Naive B cell (primary cell): Measurements from ENCODE around the gene MRPL24. TPM values are rescaled to one million over a fixed set of nuclear protein-coding genes. Genes with fewer than 3 reads are reported as not detected.
A peak's percentile ranks its signal among the peaks of the same experiment; 100 is the strongest.

Source experiments
- ATAC-seq, 2 donors: fragments of 150-1000 bp; cut with Tn5 transposase; 2 replicates each; pipeline ENCODE4 v1.10.0; 2021; ENCODE audit warnings: low read depth in 2 of 2, mild to moderate bottlenecking in 2 of 2, moderate library complexity in 2 of 2
- DNase-seq: peaks from one replicate; pipeline ENCODE4 v3.0.0; 2022
- H3K27ac Mint-ChIP-seq, 6 donors: one replicate each; pipeline ENCODE4 v1.8.0; 2020 to 2022; ENCODE audit warnings: mild to moderate bottlenecking in 6 of 6, mixed read lengths in 6 of 6, moderate library complexity in 5 of 6, inconsistent platforms in 2 of 6
- H3K27me3 Mint-ChIP-seq, 3 donors: one replicate each; pipeline ENCODE4 v1.8.0; 2021 to 2022; ENCODE audit warnings: mixed read lengths in 3 of 3, mild to moderate bottlenecking in 1 of 3
- H3K36me3 Mint-ChIP-seq, 2 donors: one replicate each; pipeline ENCODE4 v1.8.0; 2020 to 2022; ENCODE audit warnings: mixed read lengths in 2 of 2, inconsistent platforms in 1 of 2, mild to moderate bottlenecking in 1 of 2
- H3K4me1 Mint-ChIP-seq, 3 donors: one replicate each; pipeline ENCODE4 v1.8.0; 2020 to 2022; ENCODE audit warnings: mixed read lengths in 3 of 3, inconsistent platforms in 1 of 3, mild to moderate bottlenecking in 1 of 3, moderate library complexity in 1 of 3
- H3K4me3 Mint-ChIP-seq, 8 donors: one replicate each; pipeline ENCODE4 v1.8.0; 2020 to 2022; ENCODE audit warnings: mild to moderate bottlenecking in 8 of 8, mixed read lengths in 8 of 8, moderate library complexity in 8 of 8, inconsistent platforms in 2 of 8
- H3K9me3 Mint-ChIP-seq, 7 donors: one replicate each; pipeline ENCODE4 v1.8.0; 2020 to 2022; ENCODE audit warnings: mixed read lengths in 7 of 7, mild to moderate bottlenecking in 5 of 7, inconsistent platforms in 2 of 7, moderate library complexity in 1 of 7
- polyA plus RNA-seq, 6 donors: library from polyadenylated mRNA; unstranded; fragments of 300-500 nt; fragmentation: Illumina TruSeq; gene quantifications; one replicate each; pipeline ENCODE4 v1.2.3, GENCODE V29; 2021; ENCODE audit warnings: low read depth in 6 of 6

The MRPL24 gene
- polyA plus RNA-seq, 6 donors from 2014 or later = 70.7 to 117 (median 76.1) TPM

DNA sequence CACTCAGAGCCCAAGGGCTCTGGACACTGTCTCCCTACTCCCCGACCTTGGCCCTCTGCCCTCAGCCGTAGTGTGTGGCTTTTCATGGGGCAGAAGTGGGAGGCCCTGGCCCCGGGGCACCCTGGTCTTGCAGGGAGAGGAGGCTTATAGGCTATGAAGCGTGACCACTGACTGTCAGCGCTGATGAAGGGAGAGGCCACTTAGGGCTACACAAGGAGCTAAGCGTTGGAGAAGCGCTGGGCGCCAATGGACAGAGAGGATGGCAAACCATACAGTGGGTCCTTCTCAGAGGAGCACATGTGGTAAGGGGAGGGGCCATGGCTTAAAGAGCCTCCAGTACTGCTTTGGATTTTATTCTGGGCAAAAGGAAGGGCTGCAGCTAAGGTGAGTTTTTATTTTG, 43.4 kb downstream of the MRPL24 start:
- H3K36me3 Mint-ChIP-seq = peaks cover 0 to 26% of the 10 kb centered on the region in 2 donors
- peak overlapping the region in 1 of 8 donors; percentile 56 for H3K4me3 Mint-ChIP-seq
- ATAC-seq (no peak), DNase-seq (no peak)
- H3K27me3 Mint-ChIP-seq = peaks cover 46 to 78% (median 74%) of the 10 kb centered on the region in 3 donors
- H3K4me1 Mint-ChIP-seq = peaks cover 5 to 12% (median 7%) of the 10 kb centered on the region in 3 donors
- H3K9me3 Mint-ChIP-seq = no peaks in the 10 kb centered on the region
- no peak overlapping the region for H3K27ac Mint-ChIP-seq

DNA sequence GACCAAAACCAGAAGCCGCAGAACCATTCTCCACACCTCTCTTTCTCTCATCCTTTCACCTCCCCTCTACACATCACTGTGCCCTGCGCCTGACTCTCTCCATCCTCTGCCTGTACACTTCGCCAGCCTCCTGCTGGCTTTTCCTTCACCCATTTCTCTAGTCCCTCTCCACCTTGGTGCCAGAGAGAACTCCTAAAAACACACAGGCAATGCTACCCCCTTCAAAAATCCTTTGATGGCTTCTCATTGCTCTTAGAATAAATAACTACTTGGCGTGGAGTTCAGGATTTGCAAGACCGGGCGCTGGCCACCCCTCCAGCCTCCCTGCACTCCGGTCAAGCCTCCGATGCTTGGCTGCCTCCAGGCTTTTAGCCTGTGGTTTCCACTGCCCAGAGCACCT, 44.1 kb downstream of the MRPL24 start:
- Mint-ChIP-seq H3K36me3 (peaks cover 0 to 26% of the 10 kb centered on the region in 2 donors), H3K4me3 (peak overlapping the region in 1 of 8 donors; percentile 17), H3K27me3 (peaks cover 53 to 83% (median 81%) of the 10 kb centered on the region in 3 donors), H3K4me1 (peaks cover 13 to 19% (median 14%) of the 10 kb centered on the region in 3 donors), H3K9me3 (no peaks in the 10 kb centered on the region), H3K27ac (peak overlapping the region in 1 of 6 donors; percentile 48)
- DNase-seq = no peak
- ATAC-seq = no peak

DNA sequence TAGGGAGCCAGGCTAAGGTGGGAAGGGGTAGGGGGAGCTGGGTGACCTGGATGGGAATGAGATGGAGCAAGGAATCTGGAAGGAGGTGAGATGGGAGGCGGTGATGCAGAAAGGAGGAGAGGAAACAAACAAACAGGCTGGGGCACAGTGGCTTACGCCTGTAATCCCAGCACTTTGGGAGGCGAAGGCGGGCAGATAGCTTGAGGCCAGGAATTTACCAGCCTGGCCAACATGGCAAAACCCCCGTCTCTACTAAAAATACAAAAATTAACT, 46.3 kb downstream of the MRPL24 start:
- Mint-ChIP-seq H3K9me3 (no peaks in the 10 kb centered on the region), H3K36me3 (peaks cover 0 to 29% of the 10 kb centered on the region in 2 donors), H3K27ac (no peak overlapping the region), H3K27me3 (peaks cover 54 to 84% (median 77%) of the 10 kb centered on the region in 3 donors), H3K4me3 (no peak overlapping the region), H3K4me1 (peaks cover 15 to 23% (median 21%) of the 10 kb centered on the region in 3 donors)
- ATAC-seq (no peak), DNase-seq (no peak)

DNA sequence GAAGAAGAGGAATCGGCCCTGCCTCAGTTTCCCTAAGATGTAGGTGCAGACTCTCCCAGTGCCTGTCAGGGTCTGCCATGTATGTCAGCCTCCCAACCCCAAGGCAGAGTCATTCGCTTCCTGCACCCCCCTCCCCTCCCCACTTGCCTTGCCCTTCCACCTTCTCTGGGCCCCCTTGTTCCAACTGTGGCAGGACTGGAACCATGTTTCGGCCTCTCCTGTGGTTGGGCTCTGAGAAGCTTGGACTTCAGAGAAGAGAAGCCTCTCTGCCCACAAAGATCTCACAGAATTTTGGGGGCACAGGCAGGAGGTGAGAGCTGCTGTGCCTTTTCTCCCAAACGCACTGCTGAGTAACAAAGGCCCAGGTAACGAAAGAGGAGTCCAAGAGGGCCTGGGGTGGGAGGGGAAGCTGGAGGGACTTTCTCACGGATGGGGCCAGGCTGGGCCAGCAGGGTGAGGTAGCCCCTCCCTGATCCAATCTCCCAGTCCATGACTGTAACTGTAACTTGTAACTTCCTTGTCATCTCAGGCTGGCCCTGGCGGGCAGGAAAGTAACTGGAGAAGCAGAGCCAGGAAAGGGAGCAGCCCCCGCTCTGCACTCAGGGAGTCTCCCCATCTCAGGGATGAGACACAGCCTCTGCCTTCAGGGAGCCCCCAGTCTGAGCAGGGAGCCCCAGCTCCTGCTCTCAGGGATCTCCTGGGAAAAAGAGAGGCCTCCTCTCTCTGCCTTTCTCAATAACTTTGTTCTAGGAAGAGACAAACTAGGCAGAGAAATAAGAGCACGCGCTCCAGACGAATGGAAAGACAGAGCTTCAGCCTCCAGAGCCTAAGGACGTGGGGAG, 46.8 kb downstream of the MRPL24 start:
- H3K4me3 Mint-ChIP-seq = no peak overlapping the region
- H3K9me3 Mint-ChIP-seq = no peaks in the 10 kb centered on the region
- H3K4me1 Mint-ChIP-seq = peaks cover 18 to 27% (median 26%) of the 10 kb centered on the region in 3 donors
- ATAC-seq = no peak
- H3K36me3 Mint-ChIP-seq = peaks cover 0 to 30% of the 10 kb centered on the region in 2 donors
- DNase-seq = no peak
- H3K27me3 Mint-ChIP-seq = peaks cover 51 to 84% (median 77%) of the 10 kb centered on the region in 3 donors
- H3K27ac Mint-ChIP-seq = no peak overlapping the region

DNA sequence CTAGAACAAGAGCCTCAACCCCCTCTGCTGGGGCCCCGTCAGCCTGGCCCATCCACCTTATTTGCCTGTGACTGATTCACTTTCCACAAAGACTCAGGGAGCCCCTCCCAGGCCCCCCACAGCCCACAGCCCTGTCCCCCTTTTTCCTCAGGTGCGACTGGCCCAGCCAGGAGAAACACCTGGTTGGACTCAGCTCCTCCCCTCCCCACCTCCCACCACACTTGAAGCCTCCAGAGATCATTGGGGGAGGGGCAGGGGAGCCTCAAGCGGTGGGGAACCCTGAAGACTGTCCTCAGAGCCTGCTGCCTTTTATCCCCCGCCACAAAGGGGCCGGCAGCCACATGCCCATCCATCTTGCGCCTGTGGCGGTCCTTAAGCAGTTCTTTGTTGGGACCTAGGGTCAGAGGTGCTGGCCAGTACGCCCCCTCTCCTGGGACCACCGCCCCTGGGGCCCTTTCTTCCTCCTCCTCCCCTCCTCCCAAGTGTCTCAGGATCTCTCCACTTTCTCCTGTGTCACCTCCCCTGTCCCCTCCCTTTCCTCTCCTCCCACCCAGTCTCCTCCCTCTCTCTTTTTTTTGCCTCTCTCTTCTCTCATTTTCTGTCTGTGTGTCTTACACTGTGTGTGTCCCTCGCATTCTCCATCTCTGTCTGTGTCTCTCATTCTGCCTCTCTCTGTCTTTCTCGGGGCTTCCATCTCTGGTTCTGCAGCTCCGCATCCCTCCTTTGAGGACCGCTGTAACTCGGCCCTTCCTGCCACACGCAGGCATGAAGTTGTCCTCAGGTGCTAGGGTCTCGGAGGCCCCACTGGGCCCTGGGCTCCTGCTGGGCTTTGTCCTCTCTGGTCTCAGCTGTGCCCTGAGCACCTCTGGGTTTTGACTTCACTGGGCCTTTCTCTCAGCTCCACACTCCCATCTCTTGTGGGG, 47.7 kb downstream of the MRPL24 start:
- peaks cover 53 to 84% (median 75%) of the 10 kb centered on the region in 3 donors for H3K27me3 Mint-ChIP-seq

DNA sequence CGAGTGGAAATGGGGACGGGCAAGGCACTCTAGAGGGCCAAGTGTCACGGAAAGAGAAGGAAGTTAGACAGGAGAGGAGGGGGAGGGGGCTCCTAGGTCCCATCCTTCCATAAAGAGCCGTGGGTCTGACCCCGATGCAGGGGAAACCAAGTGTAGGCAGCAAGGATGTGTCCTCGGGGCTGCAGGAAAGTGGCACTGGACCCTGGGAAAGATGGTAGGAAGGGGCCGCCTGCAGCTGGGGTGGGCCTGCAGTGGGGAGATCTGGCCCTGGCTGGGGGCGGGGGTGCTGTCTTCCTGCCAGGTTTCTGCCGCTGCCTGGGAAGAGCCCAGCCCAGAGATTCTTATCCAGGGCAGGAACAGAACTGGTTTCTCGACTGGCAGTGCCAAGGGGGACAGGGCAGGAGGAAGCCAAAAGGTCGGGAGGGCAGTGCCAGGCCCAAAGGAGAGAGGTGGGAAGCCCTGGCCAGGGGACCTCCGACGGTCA, 48.4 kb downstream of the MRPL24 start:
- DNase-seq (no peak), ATAC-seq (no peak)
- Mint-ChIP-seq H3K4me3 (peak overlapping the region in 1 of 8 donors; percentile 66), H3K27me3 (peaks cover 50 to 79% (median 73%) of the 10 kb centered on the region in 3 donors), H3K4me1 (peaks cover 18 to 32% (median 26%) of the 10 kb centered on the region in 3 donors), H3K9me3 (no peaks in the 10 kb centered on the region), H3K27ac (peak overlapping the region in 3 of 6 donors; percentile 26 to 67 (median 61)), H3K36me3 (peaks cover 0 to 24% of the 10 kb centered on the region in 2 donors)

More for the DNA sequence above, 47.7 kb downstream of the MRPL24 start:
- Mint-ChIP-seq H3K4me1 (peaks cover 18 to 32% (median 26%) of the 10 kb centered on the region in 3 donors), H3K27ac (peak overlapping the region in 1 of 6 donors; percentile 3), H3K36me3 (peaks cover 0 to 24% of the 10 kb centered on the region in 2 donors), H3K9me3 (no peaks in the 10 kb centered on the region), H3K4me3 (peak overlapping the region in 1 of 8 donors; percentile 66)
- peak in 1 of 2 donors; percentile 8 for ATAC-seq
- DNase-seq = no peak

DNA sequence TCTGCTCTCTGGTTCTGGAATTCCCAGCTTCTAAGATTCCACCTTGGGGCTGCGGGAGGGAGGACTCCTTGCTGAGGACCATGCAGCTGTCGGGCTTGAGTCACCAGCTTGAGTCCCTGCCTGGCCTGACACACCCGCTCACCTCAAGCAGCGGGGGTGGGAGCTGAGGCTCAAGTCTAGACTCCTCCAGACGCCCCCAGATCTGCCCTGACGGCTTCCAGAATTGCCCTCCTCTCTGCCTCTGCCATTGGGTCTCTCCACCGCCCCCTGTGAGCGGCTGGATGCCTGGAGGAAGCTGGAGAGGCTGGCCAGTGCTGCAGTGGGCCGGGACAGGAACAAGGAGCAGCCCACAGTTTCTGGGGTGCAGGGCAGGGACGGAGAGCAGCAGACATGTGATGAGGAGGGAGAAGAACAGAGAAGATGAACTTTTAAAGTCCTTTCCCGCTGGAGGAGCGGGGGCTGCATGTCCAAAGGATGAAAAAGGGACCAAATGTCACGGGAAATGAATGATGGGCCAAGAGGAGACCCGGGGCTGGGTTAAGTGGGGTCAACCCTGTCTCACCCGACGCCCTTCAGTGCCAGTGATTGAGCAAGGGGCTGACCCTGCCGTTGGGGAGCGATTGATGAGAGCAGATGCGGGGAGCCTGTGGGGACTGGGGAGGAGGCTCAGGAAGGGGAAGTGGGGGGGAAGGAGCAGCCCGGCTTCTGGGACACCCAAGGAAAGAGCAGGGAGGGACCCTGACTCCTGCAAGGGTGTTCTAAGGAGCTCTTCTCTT, 49.0 kb downstream of the MRPL24 start:
- peaks cover 45 to 72% (median 66%) of the 10 kb centered on the region in 3 donors for H3K27me3 Mint-ChIP-seq
- H3K27ac Mint-ChIP-seq = peak overlapping the region in 2 of 6 donors; percentile 26 to 67
- no peak for DNase-seq

DNA sequence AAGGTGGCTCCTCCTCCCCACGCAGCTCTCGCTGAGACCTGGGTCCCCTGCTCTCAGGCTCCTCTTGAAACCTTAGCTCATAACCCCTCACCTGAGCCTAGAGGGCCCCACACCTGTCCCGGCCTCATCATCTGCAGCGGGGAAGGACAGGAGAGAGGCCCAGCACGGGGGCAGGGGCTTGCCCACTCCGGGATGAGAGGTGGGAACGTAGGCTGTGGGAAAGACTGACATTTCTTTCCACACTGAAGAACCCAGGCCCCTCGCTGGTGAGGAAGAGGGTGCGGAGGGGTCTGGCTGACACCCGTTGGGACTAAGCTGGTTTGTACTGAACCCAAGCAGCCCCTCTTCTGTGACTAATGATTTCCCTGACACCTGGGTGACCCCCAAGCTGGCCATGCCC, 49.7 kb downstream of the MRPL24 start:
- DNase-seq (no peak), ATAC-seq (no peak)
- peaks cover 18 to 32% (median 26%) of the 10 kb centered on the region in 3 donors for H3K4me1 Mint-ChIP-seq
- no peak overlapping the region for H3K4me3 Mint-ChIP-seq
- H3K9me3 Mint-ChIP-seq = no peaks in the 10 kb centered on the region
- H3K27ac Mint-ChIP-seq = no peak overlapping the region
- H3K27me3 Mint-ChIP-seq = peaks cover 41 to 66% (median 60%) of the 10 kb centered on the region in 3 donors
- peaks cover 0 to 15% of the 10 kb centered on the region in 2 donors for H3K36me3 Mint-ChIP-seq

More for the DNA sequence above, 49.0 kb downstream of the MRPL24 start:
- no peak for ATAC-seq
- Mint-ChIP-seq H3K9me3 (no peaks in the 10 kb centered on the region), H3K36me3 (peaks cover 0 to 17% of the 10 kb centered on the region in 2 donors), H3K4me3 (peak overlapping the region in 3 of 8 donors; percentile 5 to 64 (median 48)), H3K4me1 (peaks cover 18 to 32% (median 26%) of the 10 kb centered on the region in 3 donors)

DNA sequence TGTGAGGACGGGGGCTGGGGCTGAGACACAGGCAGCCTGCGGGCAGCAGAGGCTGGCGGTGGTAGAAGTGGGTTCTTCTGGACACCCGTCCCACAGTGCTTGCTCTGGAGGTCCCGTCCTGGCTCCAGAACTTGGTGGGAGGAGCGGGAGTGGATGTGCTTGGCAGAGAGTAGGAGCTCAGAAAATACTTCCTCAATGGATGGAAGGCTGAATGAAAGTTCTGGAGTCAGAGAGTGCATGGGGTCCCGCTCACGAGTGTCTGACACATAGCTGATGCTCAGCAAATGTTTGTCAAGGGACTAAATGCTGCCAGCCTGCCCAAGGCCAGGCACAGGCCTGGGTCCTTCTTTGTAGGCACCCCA, 50.2 kb downstream of the MRPL24 start:
- peaks cover 0 to 15% of the 10 kb centered on the region in 2 donors for H3K36me3 Mint-ChIP-seq
- peak overlapping the region in 1 of 6 donors; percentile 59 for H3K27ac Mint-ChIP-seq
- peak overlapping the region in 1 of 8 donors; percentile 30 for H3K4me3 Mint-ChIP-seq
- DNase-seq = no peak
- H3K27me3 Mint-ChIP-seq = peaks cover 42 to 65% (median 60%) of the 10 kb centered on the region in 3 donors
- peaks cover 18 to 32% (median 26%) of the 10 kb centered on the region in 3 donors for H3K4me1 Mint-ChIP-seq
- H3K9me3 Mint-ChIP-seq = no peaks in the 10 kb centered on the region
- no peak for ATAC-seq

DNA sequence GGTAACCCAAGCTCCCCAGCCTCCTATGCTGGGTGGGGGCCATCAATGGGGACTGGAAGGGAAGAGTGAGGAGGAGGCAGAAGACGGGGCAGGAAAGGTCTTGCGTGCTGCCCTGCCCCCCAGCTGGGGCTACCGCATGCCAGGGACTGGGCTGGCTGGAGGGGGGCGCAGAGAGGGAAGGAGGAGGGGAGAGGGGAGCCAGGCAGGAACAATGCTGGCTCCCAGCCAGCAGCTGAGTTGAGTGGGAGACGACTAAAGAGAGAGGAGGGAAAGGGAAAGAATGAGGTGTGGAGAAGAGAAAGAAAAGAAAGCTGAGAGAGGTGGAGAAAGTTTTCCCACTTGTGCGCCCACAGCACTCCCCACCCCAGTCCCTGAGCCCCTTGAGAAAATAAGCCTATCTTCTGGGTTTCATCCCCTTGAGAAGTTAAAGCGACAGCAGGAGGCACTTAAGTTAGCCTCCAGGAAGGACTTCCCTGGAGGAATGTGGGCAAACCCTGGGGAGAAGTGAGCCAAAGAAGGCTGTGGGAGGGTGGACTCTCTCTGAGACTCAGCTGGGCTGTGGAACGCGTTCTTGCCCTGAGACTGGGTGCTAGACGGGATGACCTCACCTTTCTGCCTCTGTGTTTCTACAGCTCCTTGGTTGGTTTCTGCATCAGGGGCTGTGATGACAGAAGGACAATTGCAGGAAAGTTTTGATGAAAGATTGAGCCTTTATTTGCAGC, 50.8 kb downstream of the MRPL24 start:
- H3K27ac Mint-ChIP-seq = peak overlapping the region in 1 of 6 donors; percentile 59
- H3K4me1 Mint-ChIP-seq = peaks cover 18 to 32% (median 26%) of the 10 kb centered on the region in 3 donors
- ATAC-seq = no peak
- peak overlapping the region in 2 of 8 donors; percentile 15 to 41 for H3K4me3 Mint-ChIP-seq
- peaks cover 0 to 15% of the 10 kb centered on the region in 2 donors for H3K36me3 Mint-ChIP-seq
- no peak for DNase-seq
- H3K27me3 Mint-ChIP-seq = peaks cover 48 to 70% (median 60%) of the 10 kb centered on the region in 3 donors
- H3K9me3 Mint-ChIP-seq = no peaks in the 10 kb centered on the region

DNA sequence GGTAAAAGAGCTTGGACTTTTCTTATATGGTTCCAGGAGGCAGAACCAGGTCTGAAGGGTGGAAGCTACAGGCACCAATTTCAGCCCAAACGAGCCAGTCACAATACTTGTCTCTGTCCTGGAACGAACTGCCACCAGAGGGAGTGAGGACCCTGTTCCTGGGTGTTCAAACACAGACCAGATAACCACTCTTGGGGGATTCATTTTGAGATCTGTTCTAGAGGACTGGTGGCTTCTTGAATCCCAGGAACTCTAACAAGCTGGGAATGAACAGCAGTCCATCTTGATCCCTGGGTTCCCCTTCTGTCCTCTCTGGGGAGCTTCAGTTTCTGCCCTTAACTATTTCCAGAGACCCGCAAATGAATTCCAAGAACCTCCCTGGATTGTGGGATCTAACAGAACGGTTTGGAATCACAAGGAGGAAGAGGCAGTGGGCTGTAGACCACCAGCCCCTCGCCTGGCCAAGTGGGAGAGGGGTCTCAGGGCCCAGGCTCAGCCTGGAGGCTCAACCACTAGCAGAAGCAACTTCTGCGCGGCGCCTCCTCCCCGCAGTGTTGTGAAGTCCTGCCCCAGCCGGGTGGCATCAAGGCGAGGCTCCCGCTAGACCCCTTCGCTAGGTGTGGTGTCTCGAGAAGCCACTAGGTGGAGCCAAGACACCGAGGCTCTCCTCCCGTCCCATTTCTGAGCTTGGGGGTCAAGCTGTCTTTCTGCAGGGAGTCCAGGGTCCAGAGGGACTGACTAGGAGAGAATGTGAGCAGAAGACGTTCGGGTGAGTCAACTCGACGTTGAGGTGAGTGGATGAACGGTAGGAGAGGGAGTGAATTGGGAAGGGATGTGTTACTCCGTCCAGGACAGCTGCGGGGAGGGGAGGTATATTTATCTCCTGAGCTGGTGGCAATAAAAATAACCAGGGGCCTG, 51.6 kb downstream of the MRPL24 start:
- peak; percentile 70 for DNase-seq
- ATAC-seq = peak; percentile 95
- peaks cover 49 to 72% (median 61%) of the 10 kb centered on the region in 3 donors for H3K27me3 Mint-ChIP-seq
- H3K36me3 Mint-ChIP-seq = peaks cover 0 to 9% of the 10 kb centered on the region in 2 donors
- H3K9me3 Mint-ChIP-seq = no peaks in the 10 kb centered on the region
- peak overlapping the region in 1 of 6 donors; percentile 40 for H3K27ac Mint-ChIP-seq
- no peak overlapping the region for H3K4me3 Mint-ChIP-seq
- peaks cover 18 to 32% (median 26%) of the 10 kb centered on the region in 3 donors for H3K4me1 Mint-ChIP-seq
